HG03571 (cell line): ENCODE measurements around the gene ASB18.
"Not testable (repeated sequence)": the region's sequence is repeated elsewhere in the genome, so short reads cannot be mapped to it uniquely, and the experiment has no call there.

Experiments used
- ATAC-seq: cut with Tn5 transposase; IDR thresholded peaks from one replicate; pipeline ENCODE4 v1.9.1; 2021; ENCODE audit not compliant: unreplicated experiment

ASB18 gene

GRCh38 chr2:236264256-236264655, at the start of gene ASB18:
Gene ASB18, minus strand, starts transcription at chr2:236264406. Its CDS starts 61 bp downstream, at chr2:236264345.
- ATAC-seq: no peak

- ATAC-seq: no peak
Measured at GRCh38 chr2:236311286-236311685, 47.1 kb upstream of the ASB18 start.

- no peak for ATAC-seq
Measured at GRCh38 chr2:236309669-236310029, 45.4 kb upstream of the ASB18 start.

GRCh38 chr2:236308855-236309668, 44.9 kb upstream of the ASB18 start:
- no peak for ATAC-seq

- ATAC-seq: no peak
Measured at GRCh38 chr2:236307641-236308040, 43.4 kb upstream of the ASB18 start.

GRCh38 chr2:236306825-236307540, 42.8 kb upstream of the ASB18 start:
- ATAC-seq: no peak

GRCh38 chr2:236305964-236306605, 41.9 kb upstream of the ASB18 start:
- no peak for ATAC-seq

- no peak for ATAC-seq
Measured at GRCh38 chr2:236305531-236305930, 41.3 kb upstream of the ASB18 start.

- ATAC-seq: no peak
Measured at GRCh38 chr2:236303935-236304334, 39.7 kb upstream of the ASB18 start.

GRCh38 chr2:236302555-236302954, 38.3 kb upstream of the ASB18 start:
- no peak for ATAC-seq

- ATAC-seq: no peak
Measured at GRCh38 chr2:236298924-236299475, 34.8 kb upstream of the ASB18 start.

GRCh38 chr2:236295481-236295880, 31.3 kb upstream of the ASB18 start:
- no peak for ATAC-seq

GRCh38 chr2:236294647-236295046, 30.4 kb upstream of the ASB18 start:
- ATAC-seq: no peak

- ATAC-seq: no peak
Measured at GRCh38 chr2:236293241-236293810, 29.1 kb upstream of the ASB18 start.

- ATAC-seq: no peak
Measured at GRCh38 chr2:236291911-236292310, 27.7 kb upstream of the ASB18 start.

GRCh38 chr2:236291476-236291875, 27.3 kb upstream of the ASB18 start:
- no peak for ATAC-seq

GRCh38 chr2:236290742-236291425, 26.7 kb upstream of the ASB18 start:
- no peak for ATAC-seq

- ATAC-seq: no peak
Measured at GRCh38 chr2:236289766-236290462, 25.7 kb upstream of the ASB18 start.

GRCh38 chr2:236288373-236288772, 24.2 kb upstream of the ASB18 start:
- not testable (repeated sequence) for ATAC-seq

- no peak for ATAC-seq
Measured at GRCh38 chr2:236287656-236288055, 23.4 kb upstream of the ASB18 start.
